IMR-90 (cell line): ENCODE data around the gene COL24A1. TPM values are rescaled to one million over a fixed set of nuclear protein-coding genes. Genes with fewer than 3 reads are reported as not detected.

Experiments used
- ATAC-seq: fragments of 200-7000 bp; cut with Tn5 transposase; 2 replicates; pipeline ENCODE4 v1.9.1; 2020; ENCODE audit warnings: low read depth, mild to moderate bottlenecking, moderate library complexity
- BruUV-seq: library from RNA; stranded (reverse); fragments of 400-500 nt; replicated peaks from 2 replicates; lab custom pipeline; 2021; lab: Mats Ljungman, UMichigan
- CTCF ChIA-PET: fragments of 300-600 bp; formaldehyde crosslinking; extraction: SDS; loops from one replicate; lab custom pipeline; 2021; ENCODE audit warnings: antibody characterized with exemption; lab: Yijun Ruan, JAX
- POLR2A ChIA-PET: fragments of 300-600 bp; sonication (Branson Sonifier 250); formaldehyde crosslinking; loops from one replicate; lab custom pipeline; 2022; ENCODE audit warnings: antibody characterized with exemption; ENCODE audit not compliant: unreplicated experiment; lab: Charles Lee
- DNase-seq: peaks from one replicate; pipeline ENCODE4 v3.0.0; 2013
- H2AFZ ChIP-seq: replicated peaks from 2 replicates; pipeline ENCODE3; 2013; ENCODE audit warnings: low read length, mild to moderate bottlenecking; ENCODE audit not compliant: poor library complexity
- H2AK5ac ChIP-seq: 2 replicates; pipeline ENCODE4 v1.6.1; 2013; ENCODE audit warnings: low read depth, low read length, inconsistent platforms
- H2AK9ac ChIP-seq: replicated peaks from 2 replicates; pipeline ENCODE3; 2013; ENCODE audit warnings: mild to moderate bottlenecking, low read depth, low read length, moderate library complexity; ENCODE audit not compliant: poor library complexity
- H2BK120ac ChIP-seq: 2 replicates; pipeline ENCODE4 v1.6.1; 2013; ENCODE audit warnings: low read depth, low read length, inconsistent platforms
- H2BK15ac ChIP-seq: 3 replicates; pipeline ENCODE4 v1.6.1; 2013; ENCODE audit warnings: low read depth, low read length, inconsistent platforms
- H2BK20ac ChIP-seq: 2 replicates; pipeline ENCODE4 v1.6.1; 2013; ENCODE audit warnings: low read depth, mild to moderate bottlenecking, inconsistent platforms, low read length, moderate library complexity
- H2BK5ac ChIP-seq: 2 replicates; pipeline ENCODE4 v1.6.1; 2013; ENCODE audit warnings: mild to moderate bottlenecking, low read depth, low read length, inconsistent platforms; ENCODE audit not compliant: poor library complexity, severe bottlenecking
- H3K14ac ChIP-seq: replicated peaks from 2 replicates; pipeline ENCODE4 v1.6.1; 2013; ENCODE audit warnings: low read depth, low read length, inconsistent platforms
- H3K18ac ChIP-seq: 2 replicates; pipeline ENCODE4 v1.6.1; 2013; ENCODE audit warnings: low read depth, low read length, control low read depth
- H3K23ac ChIP-seq: 2 replicates; pipeline ENCODE4 v1.6.1; 2013; ENCODE audit warnings: low read depth, low read length, inconsistent platforms
- H3K27ac ChIP-seq: 2 replicates; pipeline ENCODE4 v1.5.1; 2013; ENCODE audit warnings: mild to moderate bottlenecking, control low read depth, low read length; ENCODE audit not compliant: insufficient read depth
- H3K27me3 ChIP-seq: 2 replicates; pipeline ENCODE4 v1.6.1; 2013; ENCODE audit warnings: low read length; ENCODE audit not compliant: control insufficient read depth, insufficient read depth
- H3K36me3 ChIP-seq: 2 replicates; pipeline ENCODE4 v1.6.1; 2013; ENCODE audit warnings: low read length, mixed read lengths; ENCODE audit not compliant: control insufficient read depth, insufficient read depth
- H3K4ac ChIP-seq: 2 replicates; pipeline ENCODE4 v1.6.1; 2013; ENCODE audit warnings: low read depth, low read length, inconsistent platforms
- H3K4me1 ChIP-seq: 2 replicates; pipeline ENCODE4 v1.6.1; 2013; ENCODE audit warnings: low read length, mixed read lengths; ENCODE audit not compliant: control insufficient read depth, insufficient read depth
- H3K4me2 ChIP-seq: 2 replicates; pipeline ENCODE4 v1.6.1; 2013; ENCODE audit warnings: low read depth, mild to moderate bottlenecking, control low read depth, low read length, moderate library complexity
- H3K4me3 ChIP-seq: 2 replicates; pipeline ENCODE4 v1.5.1; 2013; ENCODE audit warnings: low read depth, mild to moderate bottlenecking, control low read depth, low read length, moderate library complexity; ENCODE audit not compliant: insufficient read depth
- H3K56ac ChIP-seq: 2 replicates; pipeline ENCODE4 v1.6.1; 2013; ENCODE audit warnings: low read length, inconsistent platforms; ENCODE audit not compliant: insufficient read depth; ENCODE audit errors: extremely low read depth
- H3K79me1 ChIP-seq, 2 experiments: 2 replicates each; pipeline ENCODE4 v1.6.1; 2013; ENCODE audit warnings: low read length in 2 of 2, inconsistent platforms in 1 of 2, low read depth in 1 of 2
- H3K9ac ChIP-seq: 2 replicates; pipeline ENCODE4 v1.6.1; 2013; ENCODE audit warnings: low read depth, low read length, control low read depth
- H3K9me1 ChIP-seq: 2 replicates; pipeline ENCODE4 v1.6.1; 2013; ENCODE audit warnings: low read length, inconsistent platforms; ENCODE audit not compliant: insufficient read depth
- H3K9me3 ChIP-seq: 2 replicates; pipeline ENCODE4 v1.6.1; 2013; ENCODE audit warnings: low read length; ENCODE audit not compliant: control insufficient read depth, insufficient read depth
- H4K20me1 ChIP-seq: 2 replicates; pipeline ENCODE4 v1.6.1; 2013; ENCODE audit warnings: low read length, inconsistent platforms; ENCODE audit not compliant: insufficient read depth
- H4K5ac ChIP-seq: 2 replicates; pipeline ENCODE4 v1.6.1; 2013; ENCODE audit warnings: mild to moderate bottlenecking, low read depth, low read length, control low read depth
- H4K8ac ChIP-seq, 2 experiments: 2 replicates each; pipeline ENCODE4 v1.6.1; 2013; ENCODE audit warnings: low read depth in 2 of 2, low read length in 2 of 2, control low read depth in 1 of 2, inconsistent platforms in 1 of 2
- H4K91ac ChIP-seq: 2 replicates; pipeline ENCODE4 v1.6.1; 2013; ENCODE audit warnings: low read depth, low read length, inconsistent platforms; ENCODE audit not compliant: insufficient read depth
- BHLHE40 ChIP-seq: fragments of 150-350 bp; IDR thresholded peaks from 2 replicates; pipeline ENCODE4 v1.6.1; 2016; ENCODE audit warnings: mild to moderate bottlenecking, low read depth, low read length
- CHD1 ChIP-seq: IDR thresholded peaks from 2 replicates; pipeline ENCODE4 v1.6.1; 2012; ENCODE audit warnings: low read depth, low read length, improper control_type of control experiment
- FOS ChIP-seq: fragments of 150-350 bp; IDR thresholded peaks from 2 replicates; pipeline ENCODE4 v1.6.1; 2016; ENCODE audit warnings: low read depth, low read length
- MAFK ChIP-seq: IDR thresholded peaks from 2 replicates; pipeline ENCODE4 v1.6.1; 2012; ENCODE audit warnings: low read depth, low read length, improper control_type of control experiment
- MAZ ChIP-seq: IDR thresholded peaks from 2 replicates; pipeline ENCODE4 v1.6.1; 2012; ENCODE audit warnings: low read depth, mild to moderate bottlenecking, low read length, improper control_type of control experiment, moderate library complexity, borderline replicate concordance
- MXI1 ChIP-seq: IDR thresholded peaks from 2 replicates; pipeline ENCODE4 v1.6.1; 2012; ENCODE audit warnings: low read depth, mild to moderate bottlenecking, low read length, moderate library complexity, borderline replicate concordance
- NFE2L2 ChIP-seq: fragments of 150-350 bp; IDR thresholded peaks from 2 replicates; pipeline ENCODE4 v1.6.1; 2016; ENCODE audit warnings: low read depth, mild to moderate bottlenecking, low read length
- POLR2A ChIP-seq: IDR thresholded peaks from 2 replicates; pipeline ENCODE4 v1.6.1; 2012; ENCODE audit warnings: mild to moderate bottlenecking, low read depth, low read length
- RCOR1 ChIP-seq: IDR thresholded peaks from 2 replicates; pipeline ENCODE4 v1.6.1; 2012; ENCODE audit warnings: mild to moderate bottlenecking, low read length, improper control_type of control experiment; ENCODE audit not compliant: insufficient replicate concordance
- RFX5 ChIP-seq: IDR thresholded peaks from 2 replicates; pipeline ENCODE4 v1.8.0; 2012; ENCODE audit warnings: low read depth, mild to moderate bottlenecking, low read length, moderate library complexity
- SMC3 ChIP-seq: fragments of 150-350 bp; IDR thresholded peaks from 2 replicates; pipeline ENCODE4 v1.6.1; 2016; ENCODE audit warnings: low read depth, mild to moderate bottlenecking, antibody characterized with exemption, low read length, moderate library complexity
- WGBS, 2 experiments: methylation state at CpG; one replicate each; pipeline versions ENCODE4 v1.1.5 to v1.1.7; 2013; ENCODE audit warnings: missing lambda C conversion rate in 2 of 2; ENCODE audit not compliant: insufficient read length in 1 of 2; ENCODE audit errors: extremely low coverage in 2 of 2; 5-methylcytosine and 5-hydroxymethylcytosine counted together
- dilution Hi-C: fragments of 300-500 bp; cut with HindIII; formaldehyde crosslinking; loops from one replicate; pipeline ENCODE4 v1.14.3; 2018; ENCODE audit warnings: low sequenced_read_pairs; ENCODE audit not compliant: unreplicated experiment
- in situ Hi-C: fragments of 300-500 bp; cut with MboI; formaldehyde crosslinking; loops from 3 replicates; pipeline ENCODE4 v1.14.3; 2019; ENCODE audit warnings: low sequenced_read_pairs, inconsistent platforms, mixed read lengths
- intact Hi-C: fragments of 100-400 bp; cut with micrococcal nuclease; formaldehyde crosslinking; loops from 2 replicates; pipeline ENCODE4 v1.10.0; 2022
- polyA plus RNA-seq, 3 experiments: library from polyadenylated mRNA; depleted of rRNA; stranded (reverse); fragments of >200 nt; gene quantifications; 2 replicates each; pipeline ENCODE4 v1.2.3, GENCODE V29; 2012; ENCODE audit warnings: low replicate concordance in 1 of 3
- total RNA-seq: library from RNA; depleted of rRNA; stranded (reverse); fragments of >200 nt; gene quantifications from 2 replicates; pipeline ENCODE4 v1.2.3, GENCODE V29; 2012
- TF ChIP-seq, protein P1 (sequence below): fragments of 150-350 bp; IDR thresholded peaks from 2 replicates; pipeline ENCODE4 v1.6.1; 2016; ENCODE audit warnings: low read depth, mild to moderate bottlenecking, low read length, moderate library complexity, borderline replicate concordance

Gene COL24A1
- total and polyA plus RNA-seq, 2 of the 4 experiments (the other 2 are of a cell fraction), result 1.4 to 2.2 TPM

DNA sequence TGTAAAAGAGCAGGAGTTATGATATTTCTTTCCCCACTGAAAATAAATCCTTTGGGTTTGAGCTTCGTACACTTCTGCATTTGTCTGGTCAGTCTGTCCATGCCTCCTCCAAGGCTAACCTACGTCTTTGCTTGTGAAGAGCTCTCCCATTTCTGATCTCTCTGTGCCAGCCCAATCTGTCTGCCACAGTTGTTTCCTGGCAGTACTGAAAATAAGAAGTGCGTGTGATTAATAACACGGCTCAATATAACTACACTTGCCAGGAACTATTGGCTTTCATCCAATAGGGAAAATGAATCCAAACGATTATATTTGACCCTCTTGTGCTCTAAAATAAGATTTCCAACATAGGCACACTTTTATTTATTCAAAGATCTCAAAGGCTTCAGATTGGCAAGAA, 19.2 kb upstream of the COL24A1 start:
- Histone ChIP-seq H3K79me1 (no peaks in the 10 kb centered on the region), H2AK5ac (no peak overlapping the region), H3K4ac (no peak overlapping the region), H3K18ac (no peak overlapping the region), H4K5ac (no peak overlapping the region), H2BK20ac (no peak overlapping the region), H3K4me1 (no peaks in the 10 kb centered on the region), H3K36me3 (no peaks in the 10 kb centered on the region), H2BK15ac (no peak overlapping the region), H3K27me3 (no peaks in the 10 kb centered on the region), H4K91ac (no peak overlapping the region), H3K9ac (no peak overlapping the region), H3K56ac (no peak overlapping the region), H3K14ac (no peak overlapping the region), H2BK120ac (no peak overlapping the region), H2AFZ (peak overlapping the region; percentile 26), H3K9me1 (no peaks in the 10 kb centered on the region), H3K9me3 (no peaks in the 10 kb centered on the region), H4K20me1 (no peaks in the 10 kb centered on the region), H2BK5ac (no peak overlapping the region), H3K27ac (no peak overlapping the region), H3K4me2 (no peak overlapping the region), H2AK9ac (no peak overlapping the region), H3K4me3 (no peak overlapping the region), H4K8ac (no peak overlapping the region), H3K23ac (0 out of 2 replicates have a peak overlapping the region, but pooled peaks have one; percentile 16)
- CTCF ChIA-PET, result no interaction called here
- dilution Hi-C loops (no loop called here), intact Hi-C loops (no loop called here), in situ Hi-C loops (no loop called here)
- DNase-seq, result no peak
- TF ChIP-seq RFX5 (no peak), CHD1 (no peak), MXI1 (no peak), NFE2L2 (no peak), MAZ (no peak), RCOR1 (no peak), MAFK (no peak), SMC3 (no peak), FOS (no peak), BHLHE40 (no peak), POLR2A (no peak)
- TF ChIP-seq, protein P1, sequence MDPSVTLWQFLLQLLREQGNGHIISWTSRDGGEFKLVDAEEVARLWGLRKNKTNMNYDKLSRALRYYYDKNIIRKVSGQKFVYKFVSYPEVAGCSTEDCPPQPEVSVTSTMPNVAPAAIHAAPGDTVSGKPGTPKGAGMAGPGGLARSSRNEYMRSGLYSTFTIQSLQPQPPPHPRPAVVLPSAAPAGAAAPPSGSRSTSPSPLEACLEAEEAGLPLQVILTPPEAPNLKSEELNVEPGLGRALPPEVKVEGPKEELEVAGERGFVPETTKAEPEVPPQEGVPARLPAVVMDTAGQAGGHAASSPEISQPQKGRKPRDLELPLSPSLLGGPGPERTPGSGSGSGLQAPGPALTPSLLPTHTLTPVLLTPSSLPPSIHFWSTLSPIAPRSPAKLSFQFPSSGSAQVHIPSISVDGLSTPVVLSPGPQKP, result no peak
- BruUV-seq, result no TSS peak
- POLR2A ChIA-PET, result no interaction called here
- no peak for ATAC-seq
- WGBS, 2 experiments, result no CpG with 5 or more reads among the region's 5 CpGs
